Lung (tissue), 12 donors: ENCODE results near the gene PLCG1. TPM values are rescaled to one million over a fixed set of nuclear protein-coding genes. Genes with fewer than 3 reads are reported as not detected.

Source experiments
- ATAC-seq: fragments of 200-7000 bp; cut with Tn5 transposase; one replicate; pipeline ENCODE4 v1.9.1; 2020; ENCODE audit warnings: moderate number of reproducible peaks; ENCODE audit not compliant: insufficient read depth, low FRiP score
- DNase-seq, 3 donors: peaks; one replicate each; pipeline ENCODE4 v3.0.0-alpha.2; 2013 to 2017
- H3K27ac ChIP-seq, 2 donors: one replicate each; pipeline ENCODE4 v1.5.1; 2013; ENCODE audit warnings: mild to moderate bottlenecking in 2 of 2, moderate library complexity in 2 of 2, control low read depth in 1 of 2, inconsistent platforms in 1 of 2, low read depth in 1 of 2, low read length in 1 of 2
- H3K27me3 ChIP-seq, 3 donors: one replicate each; pipeline ENCODE4 v1.5.1; 2013; ENCODE audit warnings: low read length in 2 of 3; ENCODE audit not compliant: control insufficient read depth in 3 of 3, insufficient read depth in 3 of 3
- H3K36me3 ChIP-seq, 4 donors: one replicate each; pipeline ENCODE4 v1.5.1; 2013; ENCODE audit warnings: low read length in 4 of 4, mild to moderate bottlenecking in 1 of 4, moderate library complexity in 1 of 4; ENCODE audit not compliant: control insufficient read depth in 4 of 4, insufficient read depth in 4 of 4
- H3K4me1 ChIP-seq, 5 donors: one replicate each; pipeline ENCODE4 v1.5.1; 2013; ENCODE audit warnings: low read length in 5 of 5, mild to moderate bottlenecking in 2 of 5, moderate library complexity in 1 of 5; ENCODE audit not compliant: control insufficient read depth in 5 of 5, insufficient read depth in 5 of 5
- H3K4me3 ChIP-seq: one replicate; pipeline ENCODE4 v1.5.1; 2013; ENCODE audit warnings: mild to moderate bottlenecking, control low read depth, moderate library complexity
- H3K9ac ChIP-seq, 2 donors: one replicate each; pipeline ENCODE4 v1.5.1; 2013; ENCODE audit warnings: low read length in 2 of 2, control low read depth in 1 of 2; ENCODE audit not compliant: insufficient read depth in 1 of 2
- H3K9me3 ChIP-seq, 4 donors: one replicate each; pipeline ENCODE4 v1.5.1; 2013; ENCODE audit warnings: low read length in 3 of 4, mild to moderate bottlenecking in 1 of 4, moderate library complexity in 1 of 4; ENCODE audit not compliant: control insufficient read depth in 4 of 4, insufficient read depth in 3 of 4
- WGBS, 2 donors: extraction: QIAGEN DNeasy Blood & Tissue Kit; methylation state at CpG; one replicate each; pipeline ENCODE4 v1.1.7; 2013; 5-methylcytosine and 5-hydroxymethylcytosine counted together
- polyA plus RNA-seq, 2 donors: library from polyadenylated mRNA; stranded (reverse); fragments of 200-250 nt; gene quantifications; one replicate each; pipeline ENCODE4 v1.2.1, GENCODE V29; 2013
- total RNA-seq, 2 donors: library from RNA; depleted of rRNA in 1 of 2; stranded (reverse); fragments of >200 nt in 1 of 2; gene quantifications; one replicate each; pipeline ENCODE4 v1.2.1, GENCODE V29; 2014 to 2021
- TF ChIP-seq, protein P1 (sequence below): IDR thresholded peaks from 2 replicates; pipeline ENCODE4 v1.5.1; 2012; ENCODE audit warnings: mild to moderate bottlenecking; ENCODE audit errors: control extremely low read depth, extremely low read depth
- donor health status: control.
- donor health status: control.
- donor health status: Bipolar disorder and iron deficiency.
- donor health status: healthy.
- donor health status: DM: yes; HTN: yes; CAD: no.

Gene PLCG1
- total and polyA plus RNA-seq, 4 donors: 29.6 to 154 (median 67.1) TPM

- DNase-seq (no peak), ATAC-seq (no peak)
- TF ChIP-seq, protein P1, sequence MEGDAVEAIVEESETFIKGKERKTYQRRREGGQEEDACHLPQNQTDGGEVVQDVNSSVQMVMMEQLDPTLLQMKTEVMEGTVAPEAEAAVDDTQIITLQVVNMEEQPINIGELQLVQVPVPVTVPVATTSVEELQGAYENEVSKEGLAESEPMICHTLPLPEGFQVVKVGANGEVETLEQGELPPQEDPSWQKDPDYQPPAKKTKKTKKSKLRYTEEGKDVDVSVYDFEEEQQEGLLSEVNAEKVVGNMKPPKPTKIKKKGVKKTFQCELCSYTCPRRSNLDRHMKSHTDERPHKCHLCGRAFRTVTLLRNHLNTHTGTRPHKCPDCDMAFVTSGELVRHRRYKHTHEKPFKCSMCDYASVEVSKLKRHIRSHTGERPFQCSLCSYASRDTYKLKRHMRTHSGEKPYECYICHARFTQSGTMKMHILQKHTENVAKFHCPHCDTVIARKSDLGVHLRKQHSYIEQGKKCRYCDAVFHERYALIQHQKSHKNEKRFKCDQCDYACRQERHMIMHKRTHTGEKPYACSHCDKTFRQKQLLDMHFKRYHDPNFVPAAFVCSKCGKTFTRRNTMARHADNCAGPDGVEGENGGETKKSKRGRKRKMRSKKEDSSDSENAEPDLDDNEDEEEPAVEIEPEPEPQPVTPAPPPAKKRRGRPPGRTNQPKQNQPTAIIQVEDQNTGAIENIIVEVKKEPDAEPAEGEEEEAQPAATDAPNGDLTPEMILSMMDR: no peak
- Histone ChIP-seq H3K9ac (no peak overlapping the region), H3K4me3 (no peak overlapping the region), H3K36me3 (peaks cover 0 to 7% (median 4%) of the 10 kb centered on the region in 4 donors), H3K27ac (no peak overlapping the region), H3K9me3 (peaks cover 0 to 9% (median 4%) of the 10 kb centered on the region in 4 donors), H3K4me1 (peaks cover 0 to 2% (median 0%) of the 10 kb centered on the region in 5 donors), H3K27me3 (no peaks in the 10 kb centered on the region)
- WGBS, 2 donors: 97 to 98% methylated on average over 1 of the region's 1 CpG
Observed at GRCh38 chr20:41196653-41197225, 59.4 kb downstream of the PLCG1 start.

- 98% methylated on average over 4 of the region's 4 CpGs for WGBS, 2 donors
- TF ChIP-seq, protein P1: no peak
- no peak for DNase-seq
Observed at GRCh38 chr20:41198443-41198842, 61.1 kb downstream of the PLCG1 start.

GRCh38 chr20:41200446-41201202 is 63.3 kb downstream of the PLCG1 start:
- no peak overlapping the region for H3K9ac ChIP-seq
- ATAC-seq (no peak), DNase-seq (no peak)
- H3K27me3 ChIP-seq: no peaks in the 10 kb centered on the region
- peaks cover 0 to 17% (median 4%) of the 10 kb centered on the region in 4 donors for H3K36me3 ChIP-seq
- H3K9me3 ChIP-seq: peaks cover 0 to 2% (median 2%) of the 10 kb centered on the region in 4 donors
- H3K4me1 ChIP-seq: peaks cover 0 to 2% (median 0%) of the 10 kb centered on the region in 5 donors
- WGBS, 2 donors: 89 to 91% methylated on average over 3 of the region's 3 CpGs
- no peak overlapping the region for H3K27ac ChIP-seq
- TF ChIP-seq, protein P1: no peak
- H3K4me3 ChIP-seq: no peak overlapping the region

More at GRCh38 chr20:41198443-41198842, 61.1 kb downstream of the PLCG1 start:
- Histone ChIP-seq H3K27ac (no peak overlapping the region), H3K4me3 (no peak overlapping the region), H3K36me3 (peaks cover 0 to 13% (median 2%) of the 10 kb centered on the region in 4 donors), H3K9ac (no peak overlapping the region), H3K4me1 (peaks cover 0 to 2% (median 0%) of the 10 kb centered on the region in 5 donors), H3K9me3 (peaks cover 0 to 2% (median 2%) of the 10 kb centered on the region in 4 donors), H3K27me3 (no peaks in the 10 kb centered on the region)
- no peak for ATAC-seq
